HepG2 (cell line): ENCODE data around the gene GDF7. TPM values are rescaled to one million over a fixed set of nuclear protein-coding genes. Genes with fewer than 3 reads are reported as not detected.

Experiments
- ATAC-seq: fragments of 200-7000 bp; cut with Tn5 transposase; 3 replicates; pipeline ENCODE4 v1.9.1; 2020; ENCODE audit warnings: mild to moderate bottlenecking, moderate library complexity
- BruUV-seq: library from RNA; stranded (reverse); fragments of 400-500 nt; replicated peaks from 2 replicates; lab custom pipeline; 2021; lab: Mats Ljungman, UMichigan
- CTCF ChIA-PET: fragments of 300-600 bp; formaldehyde crosslinking; extraction: SDS; loops from one replicate; lab custom pipeline; 2021; ENCODE audit warnings: low total read pairs, inconsistent platforms, low intra/inter-chr PET ratio; lab: Yijun Ruan, JAX
- POLR2A ChIA-PET: fragments of 350-600 bp; sonication (Branson Sonifier 250); formaldehyde crosslinking; loops from one replicate; lab custom pipeline; 2020; ENCODE audit warnings: antibody characterized with exemption, inconsistent platforms; lab: Yijun Ruan, JAX
- DNase-seq: peaks from one replicate; pipeline ENCODE4 v3.0.0-alpha.2; 2015; ENCODE audit warnings: low spot score
- FAIRE-seq: peaks from 3 replicates; lab custom pipeline; 2011; peaks lifted over from hg19 to GRCh38; lab: Jason Lieb, UNC
- H2AFZ ChIP-seq: one replicate; pipeline ENCODE4 v1.6.1; 2011; ENCODE audit warnings: low read length, inconsistent platforms
- H3K27ac ChIP-seq: fragments of 300-600 bp; 3 replicates; pipeline ENCODE4 v1.8.0; 2011; ENCODE audit warnings: mixed run types, mild to moderate bottlenecking, mixed read lengths, low read length, inconsistent platforms; ENCODE audit not compliant: insufficient read depth; ENCODE audit errors: extremely low read length
- H3K27me3 ChIP-seq, 2 experiments: fragments of 200-600 bp in 1 of 2; 2 replicates in 1 of 2; 3 replicates in 1 of 2; pipeline versions ENCODE4 v1.6.0 to v1.8.0; 2011; ENCODE audit warnings: low read length in 2 of 2, mild to moderate bottlenecking in 2 of 2, moderate library complexity in 2 of 2, inconsistent platforms in 1 of 2; ENCODE audit not compliant: insufficient read depth in 2 of 2, control insufficient read depth in 1 of 2
- H3K36me3 ChIP-seq, 2 experiments: fragments of 200-600 bp in 1 of 2; replicated peaks in 1 of 2; 2 replicates in 1 of 2; 3 replicates in 1 of 2; pipeline versions ENCODE4 v1.5.1 to v1.8.0; 2011; ENCODE audit warnings: low read length in 2 of 2, inconsistent platforms in 1 of 2; ENCODE audit not compliant: insufficient read depth in 2 of 2, control insufficient read depth in 1 of 2
- H3K4me1 ChIP-seq: 2 replicates; pipeline ENCODE4 v1.5.1; 2012; ENCODE audit warnings: low read length, inconsistent platforms; ENCODE audit not compliant: insufficient read depth
- H3K4me2 ChIP-seq: 2 replicates; pipeline ENCODE4 v1.6.0; 2011; ENCODE audit warnings: low read depth, low read length, inconsistent platforms
- H3K4me3 ChIP-seq, 3 experiments: fragments of 200-600 bp in 1 of 3; sonication (generic), shearing (Covaris generic) in 1 of 3; replicated peaks in 1 of 3; 2 replicates each; pipeline ENCODE4 v1.5.1; 2011 to 2016; ENCODE audit warnings: low read length in 3 of 3, inconsistent platforms in 2 of 3, low read depth in 2 of 3, mild to moderate bottlenecking in 2 of 3, control low read depth in 1 of 3, mixed read lengths in 1 of 3; ENCODE audit not compliant: insufficient read depth in 1 of 3
- H3K79me2 ChIP-seq: one replicate; pipeline ENCODE4 v1.6.1; 2011; ENCODE audit warnings: low read length, inconsistent platforms; ENCODE audit not compliant: insufficient read depth
- H3K9ac ChIP-seq: 2 replicates; pipeline ENCODE4 v1.6.0; 2011; ENCODE audit warnings: mild to moderate bottlenecking, low read depth, low read length, inconsistent platforms; ENCODE audit not compliant: insufficient read depth
- H3K9me3 ChIP-seq: 2 replicates; pipeline ENCODE4 v1.5.1; 2012; ENCODE audit warnings: mild to moderate bottlenecking, low read length
- H4K20me1 ChIP-seq: 2 replicates; pipeline ENCODE4 v1.6.0; 2011; ENCODE audit warnings: inconsistent platforms, mild to moderate bottlenecking, low read length, moderate library complexity; ENCODE audit not compliant: insufficient read depth
- ZNF572 ChIP-seq: sonication (generic); formaldehyde crosslinking; IDR thresholded peaks from 2 replicates; pipeline ENCODE4 v1.5.1; 2020; ENCODE audit warnings: mild to moderate bottlenecking, missing genetic modification reagents
- WGBS: methylation state at CpG from one replicate; pipeline ENCODE4 v1.1.6; 2017; ENCODE audit warnings: low lambda C conversion rate; 5-methylcytosine and 5-hydroxymethylcytosine counted together
- in situ Hi-C: cut with HindIII; loops from 2 replicates; pipeline ENCODE4 v1.10.0; 2017; ENCODE audit warnings: low pct_unique_long_range_greater_than_20kb; ENCODE audit not compliant: extremely low pct_ligation_motif_present
- intact Hi-C: fragments of 100-400 bp; cut with micrococcal nuclease; formaldehyde crosslinking; loops from one replicate; pipeline ENCODE4 v1.10.0; 2022; ENCODE audit not compliant: unreplicated experiment
- polyA plus RNA-seq, 8 experiments: library from polyadenylated mRNA; depleted of rRNA in 3 of 8; stranded (reverse) in 7 of 8; unstranded in 1 of 8; fragments of >200 nt; fragmentation: Illumina TruSeq in 4 of 8; extraction: Trizol in 4 of 8; gene quantifications; 2 replicates each; pipeline versions ENCODE4 v1.2.1 to v1.2.3, GENCODE V29; 2011 to 2016; ENCODE audit warnings: low read depth in 4 of 8, missing spikeins in 1 of 8, mixed read lengths in 1 of 8; ENCODE audit not compliant: insufficient read depth in 1 of 8
- total RNA-seq, 5 experiments: library from RNA; depleted of rRNA; stranded (reverse); fragments of >200 nt; fragmentation: Illumina TruSeq; extraction: Trizol; gene quantifications; 2 replicates each; pipeline ENCODE4 v1.2.3, GENCODE V29; 2016; ENCODE audit warnings: low read depth in 1 of 5
- TF ChIP-seq, protein P1 (sequence below): sonication (generic); formaldehyde crosslinking; IDR thresholded peaks from 2 replicates; pipeline ENCODE4 v1.4.0; 2020; ENCODE audit warnings: mild to moderate bottlenecking, missing genetic modification reagents

The GDF7 gene
- total and polyA plus RNA-seq, 2 of the 13 experiments (the other 11 are each of a cell fraction or from before 2014, with no cell fraction given), result 1.6 to 15.0 TPM

DNA sequence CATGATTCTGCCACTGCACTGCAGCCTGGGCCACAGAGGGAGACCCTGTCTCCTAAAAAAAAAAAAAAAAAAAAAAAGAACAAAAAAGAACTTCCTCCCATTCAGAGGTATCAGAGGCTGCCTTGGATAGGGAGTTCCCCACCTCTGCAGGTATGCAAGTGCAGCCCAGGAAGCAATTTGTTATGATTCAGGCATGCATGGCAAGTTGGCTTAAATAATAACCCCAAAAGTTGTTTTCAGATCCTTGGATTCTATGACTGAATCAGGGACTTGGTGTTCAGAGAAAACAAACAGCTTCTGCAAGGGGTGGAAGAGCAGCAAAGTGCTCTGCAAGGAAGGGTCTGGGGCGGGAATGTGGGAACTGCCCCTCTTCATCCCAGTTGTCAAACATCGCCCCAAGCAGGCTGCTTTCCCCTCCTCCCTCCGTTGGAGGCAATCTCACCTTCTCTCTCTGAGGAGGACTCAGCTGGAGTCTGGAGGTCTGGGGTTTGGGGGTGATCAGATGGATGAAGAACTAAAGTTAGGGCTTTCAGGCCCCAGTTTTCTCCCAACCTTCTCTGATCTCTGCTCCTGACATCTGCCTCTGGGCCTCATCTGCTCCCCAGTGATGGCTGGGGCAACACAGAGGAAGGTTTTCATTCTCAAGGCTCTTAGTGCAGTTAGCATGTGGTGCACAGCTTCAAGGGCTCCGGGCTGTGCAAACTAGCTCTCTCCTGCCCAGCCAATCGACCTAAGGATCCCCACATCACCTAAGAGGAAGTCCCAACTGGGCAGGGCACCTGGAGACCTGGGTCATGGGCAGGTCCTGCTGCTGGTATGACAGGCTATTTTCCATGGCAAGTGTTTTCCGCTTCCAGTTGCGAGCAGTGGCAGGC lies 3.5 kb upstream of the GDF7 start:
- Histone ChIP-seq H2AFZ (no peak overlapping the region), H3K9ac (no peak overlapping the region), H3K4me2 (peak overlapping the region; percentile 1; the same call in 1 of the 2 replicates), H3K36me3 (no peaks in the 10 kb centered on the region), H3K4me3 (no peak overlapping the region), H3K79me2 (peaks cover 9% of the 10 kb centered on the region), H4K20me1 (no peaks in the 10 kb centered on the region), H3K27ac (no peak overlapping the region), H3K27me3 (peaks cover 20 to 52% of the 10 kb centered on the region in 2 experiments; a peak in 4 of 5 replicates), H3K4me1 (peaks cover 47% of the 10 kb centered on the region), H3K9me3 (no peaks in the 10 kb centered on the region)
- TF ChIP-seq, protein P1, sequence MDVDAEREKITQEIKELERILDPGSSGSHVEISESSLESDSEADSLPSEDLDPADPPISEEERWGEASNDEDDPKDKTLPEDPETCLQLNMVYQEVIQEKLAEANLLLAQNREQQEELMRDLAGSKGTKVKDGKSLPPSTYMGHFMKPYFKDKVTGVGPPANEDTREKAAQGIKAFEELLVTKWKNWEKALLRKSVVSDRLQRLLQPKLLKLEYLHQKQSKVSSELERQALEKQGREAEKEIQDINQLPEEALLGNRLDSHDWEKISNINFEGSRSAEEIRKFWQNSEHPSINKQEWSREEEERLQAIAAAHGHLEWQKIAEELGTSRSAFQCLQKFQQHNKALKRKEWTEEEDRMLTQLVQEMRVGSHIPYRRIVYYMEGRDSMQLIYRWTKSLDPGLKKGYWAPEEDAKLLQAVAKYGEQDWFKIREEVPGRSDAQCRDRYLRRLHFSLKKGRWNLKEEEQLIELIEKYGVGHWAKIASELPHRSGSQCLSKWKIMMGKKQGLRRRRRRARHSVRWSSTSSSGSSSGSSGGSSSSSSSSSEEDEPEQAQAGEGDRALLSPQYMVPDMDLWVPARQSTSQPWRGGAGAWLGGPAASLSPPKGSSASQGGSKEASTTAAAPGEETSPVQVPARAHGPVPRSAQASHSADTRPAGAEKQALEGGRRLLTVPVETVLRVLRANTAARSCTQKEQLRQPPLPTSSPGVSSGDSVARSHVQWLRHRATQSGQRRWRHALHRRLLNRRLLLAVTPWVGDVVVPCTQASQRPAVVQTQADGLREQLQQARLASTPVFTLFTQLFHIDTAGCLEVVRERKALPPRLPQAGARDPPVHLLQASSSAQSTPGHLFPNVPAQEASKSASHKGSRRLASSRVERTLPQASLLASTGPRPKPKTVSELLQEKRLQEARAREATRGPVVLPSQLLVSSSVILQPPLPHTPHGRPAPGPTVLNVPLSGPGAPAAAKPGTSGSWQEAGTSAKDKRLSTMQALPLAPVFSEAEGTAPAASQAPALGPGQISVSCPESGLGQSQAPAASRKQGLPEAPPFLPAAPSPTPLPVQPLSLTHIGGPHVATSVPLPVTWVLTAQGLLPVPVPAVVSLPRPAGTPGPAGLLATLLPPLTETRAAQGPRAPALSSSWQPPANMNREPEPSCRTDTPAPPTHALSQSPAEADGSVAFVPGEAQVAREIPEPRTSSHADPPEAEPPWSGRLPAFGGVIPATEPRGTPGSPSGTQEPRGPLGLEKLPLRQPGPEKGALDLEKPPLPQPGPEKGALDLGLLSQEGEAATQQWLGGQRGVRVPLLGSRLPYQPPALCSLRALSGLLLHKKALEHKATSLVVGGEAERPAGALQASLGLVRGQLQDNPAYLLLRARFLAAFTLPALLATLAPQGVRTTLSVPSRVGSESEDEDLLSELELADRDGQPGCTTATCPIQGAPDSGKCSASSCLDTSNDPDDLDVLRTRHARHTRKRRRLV (CRISPR knock-in tag), result no peak
- 0 out of 2 replicates have a peak, but pooled peaks have one; percentile 45 for TF ChIP-seq ZNF572 (CRISPR knock-in tag)
- DNase-seq (no peak), ATAC-seq (no peak), FAIRE-seq (no peak)
- WGBS, result 30% methylated on average over 7 of the region's 7 CpGs
- ChIA-PET POLR2A (interaction anchor here (1.2 to 8.5 kb wide), 2 partner anchors 12 to 13 kb away, joined by 5 to 216 read pairs; partner anchors contain the start of gene HS1BP3), CTCF (interaction anchor here (0.9 to 3.2 kb wide), 2 partner anchors 13 kb away, joined by 6 to 61 read pairs; no protein-coding TSS in a partner anchor)
- in situ Hi-C loops, result loop anchor here (10.0 to 25.0 kb wide), 2 partner anchors 299 to 501 kb away; no protein-coding TSS in a partner anchor
- BruUV-seq, result no TSS peak
- intact Hi-C loops, result loop anchor here (5.0 to 10.0 kb wide), 2 partner anchors 504 to 651 kb away; no protein-coding TSS in a partner anchor
